ENCODE measurements around the gene ATP8B1.

DNA sequence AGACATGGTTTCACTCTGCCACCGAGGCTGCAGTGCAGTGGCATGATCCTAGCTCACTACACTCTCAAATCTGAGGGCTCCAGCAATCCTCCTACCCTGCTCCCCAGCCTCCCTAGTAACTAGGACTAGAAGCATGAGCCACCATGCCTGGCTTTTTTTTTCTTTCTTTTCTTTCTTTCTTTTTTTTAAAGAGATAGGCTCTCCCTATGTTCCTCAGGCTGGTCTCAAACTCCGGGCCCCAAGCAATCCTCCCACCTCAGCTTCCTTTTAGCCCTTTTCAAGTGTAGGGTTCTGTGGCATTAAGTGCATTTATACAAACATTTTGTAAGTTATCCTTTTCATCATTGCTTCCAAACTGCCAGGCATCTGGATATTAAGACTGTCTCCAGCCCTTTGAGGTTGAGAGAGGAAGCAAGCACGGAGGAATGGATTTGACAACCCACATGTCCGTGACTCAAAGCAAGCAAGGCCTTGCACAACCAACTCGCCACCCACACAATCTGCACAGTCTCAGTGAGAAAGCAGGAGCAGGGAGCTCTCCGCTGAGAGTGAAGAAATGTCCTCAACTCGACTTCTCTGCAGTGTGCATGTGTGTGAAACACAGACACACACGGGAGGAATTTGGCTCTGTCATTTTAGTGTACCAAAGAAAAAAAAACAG lies 65.6 kb downstream of the ATP8B1 start:
- TF ChIP-seq, protein P1, sequence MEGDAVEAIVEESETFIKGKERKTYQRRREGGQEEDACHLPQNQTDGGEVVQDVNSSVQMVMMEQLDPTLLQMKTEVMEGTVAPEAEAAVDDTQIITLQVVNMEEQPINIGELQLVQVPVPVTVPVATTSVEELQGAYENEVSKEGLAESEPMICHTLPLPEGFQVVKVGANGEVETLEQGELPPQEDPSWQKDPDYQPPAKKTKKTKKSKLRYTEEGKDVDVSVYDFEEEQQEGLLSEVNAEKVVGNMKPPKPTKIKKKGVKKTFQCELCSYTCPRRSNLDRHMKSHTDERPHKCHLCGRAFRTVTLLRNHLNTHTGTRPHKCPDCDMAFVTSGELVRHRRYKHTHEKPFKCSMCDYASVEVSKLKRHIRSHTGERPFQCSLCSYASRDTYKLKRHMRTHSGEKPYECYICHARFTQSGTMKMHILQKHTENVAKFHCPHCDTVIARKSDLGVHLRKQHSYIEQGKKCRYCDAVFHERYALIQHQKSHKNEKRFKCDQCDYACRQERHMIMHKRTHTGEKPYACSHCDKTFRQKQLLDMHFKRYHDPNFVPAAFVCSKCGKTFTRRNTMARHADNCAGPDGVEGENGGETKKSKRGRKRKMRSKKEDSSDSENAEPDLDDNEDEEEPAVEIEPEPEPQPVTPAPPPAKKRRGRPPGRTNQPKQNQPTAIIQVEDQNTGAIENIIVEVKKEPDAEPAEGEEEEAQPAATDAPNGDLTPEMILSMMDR (conservative IDR thresholded peaks at IDR 0.05; ENCODE audit: low read length) = no peak
- TF ChIP-seq EZH2phosphoT487 (IDR thresholded peaks at IDR 0.05; ENCODE audit: borderline replicate concordance) = no peak

Measured in Loucy (cell line).